Keratinocyte (primary cell): Measurements from ENCODE around the gene TMC2. TPM values are rescaled to one million over a fixed set of nuclear protein-coding genes. Genes with fewer than 3 reads are reported as not detected.

ENCODE experiments used
- DNase-seq: peaks from one replicate; pipeline ENCODE4 v3.0.0-alpha.2; 2011; ENCODE audit warnings: low read depth, missing footprints, low spot score
- FAIRE-seq: peaks from 2 replicates; lab custom pipeline; 2011; peaks lifted over from hg19 to GRCh38; lab: Jason Lieb, UNC
- H2AFZ ChIP-seq: 2 replicates; pipeline ENCODE4 v1.6.0; 2012; ENCODE audit warnings: low read length, control low read depth, inconsistent platforms; ENCODE audit not compliant: control insufficient read depth
- H3K27ac ChIP-seq: 2 replicates; pipeline ENCODE4 v1.5.1; 2011; ENCODE audit warnings: low read length; ENCODE audit not compliant: control insufficient read depth, insufficient read depth
- H3K27me3 ChIP-seq: 3 replicates; pipeline ENCODE4 v1.6.0; 2011; ENCODE audit warnings: low read length; ENCODE audit not compliant: control insufficient read depth, insufficient read depth; ENCODE audit errors: extremely low read depth
- H3K36me3 ChIP-seq, 2 experiments: 2 replicates in 1 of 2; 3 replicates in 1 of 2; pipeline ENCODE4 v1.5.1; 2011; ENCODE audit warnings: low read length in 2 of 2, mild to moderate bottlenecking in 1 of 2; ENCODE audit not compliant: control insufficient read depth in 2 of 2, insufficient read depth in 2 of 2; ENCODE audit errors: extremely low read depth in 1 of 2
- H3K4me1 ChIP-seq: 3 replicates; pipeline ENCODE4 v1.5.1; 2011; ENCODE audit warnings: low read length; ENCODE audit not compliant: control insufficient read depth, insufficient read depth; ENCODE audit errors: extremely low read depth
- H3K4me2 ChIP-seq: 3 replicates; pipeline ENCODE4 v1.6.0; 2011; ENCODE audit warnings: low read depth, low read length; ENCODE audit not compliant: control insufficient read depth, insufficient read depth; ENCODE audit errors: extremely low read depth
- H3K4me3 ChIP-seq, 3 experiments: fragments of 200-600 bp in 1 of 3; sonication (generic) in 1 of 3; 2 replicates in 2 of 3; 3 replicates in 1 of 3; pipeline ENCODE4 v1.5.1; 2011 to 2016; ENCODE audit warnings: low read length in 3 of 3, mild to moderate bottlenecking in 3 of 3, control low read depth in 2 of 3, inconsistent platforms in 1 of 3, low read depth in 1 of 3, mixed read lengths in 1 of 3, mixed run types in 1 of 3, moderate library complexity in 1 of 3; ENCODE audit not compliant: control insufficient read depth in 2 of 3, insufficient read depth in 2 of 3; ENCODE audit errors: extremely low read depth in 1 of 3
- H3K79me2 ChIP-seq: 2 replicates; pipeline ENCODE4 v1.6.0; 2012; ENCODE audit warnings: low read length; ENCODE audit not compliant: control insufficient read depth, insufficient read depth
- H3K9ac ChIP-seq: 3 replicates; pipeline ENCODE4 v1.6.0; 2011; ENCODE audit warnings: low read length; ENCODE audit not compliant: control insufficient read depth, insufficient read depth; ENCODE audit errors: extremely low read depth
- H3K9me1 ChIP-seq: 3 replicates; pipeline ENCODE4 v1.6.0; 2011; ENCODE audit warnings: low read length; ENCODE audit not compliant: control insufficient read depth, insufficient read depth; ENCODE audit errors: extremely low read depth
- H3K9me3 ChIP-seq: 2 replicates; pipeline ENCODE4 v1.5.1; 2012; ENCODE audit warnings: low read depth, low read length; ENCODE audit not compliant: control insufficient read depth
- H4K20me1 ChIP-seq: 3 replicates; pipeline ENCODE4 v1.6.0; 2011; ENCODE audit warnings: low read length; ENCODE audit not compliant: control insufficient read depth, insufficient read depth; ENCODE audit errors: extremely low read depth
- CTCF ChIP-seq, 3 experiments: IDR thresholded peaks in 1 of 3; conservative IDR thresholded peaks in 1 of 3; optimal IDR thresholded peaks in 1 of 3; 2 replicates in 2 of 3; 3 replicates in 1 of 3; pipeline versions ENCODE3 to v1.5.1; 2011; ENCODE audit warnings: low read length in 3 of 3, mild to moderate bottlenecking in 3 of 3, moderate library complexity in 2 of 3, control low read depth in 1 of 3, inconsistent platforms in 1 of 3; ENCODE audit not compliant: insufficient read depth in 2 of 3; ENCODE audit errors: extremely low read depth in 1 of 3
- EZH2 ChIP-seq: IDR thresholded peaks from one replicate; pipeline ENCODE4 v1.6.1; 2012; ENCODE audit warnings: inconsistent platforms, mild to moderate bottlenecking, low read length, moderate library complexity
- dilution Hi-C: fragments of 300-500 bp; cut with MboI; formaldehyde crosslinking; loops from one replicate; pipeline ENCODE4 v1.7.0; 2020; ENCODE audit warnings: low sequenced_read_pairs; ENCODE audit not compliant: extremely low pct_ligation_motif_present
- polyA plus RNA-seq, 5 experiments: library from polyadenylated mRNA; depleted of rRNA in 3 of 5; stranded (reverse) in 3 of 5; stranded (forward) in 1 of 5; unstranded in 1 of 5; fragments of >200 nt; gene quantifications; 1 replicate in 1 of 5; 2 replicates in 3 of 5; 3 replicates in 1 of 5; pipeline versions ENCODE4 v1.2.1 to v1.2.3, GENCODE V29; 2011 to 2012; ENCODE audit warnings: missing spikeins in 2 of 5, low read depth in 1 of 5, low replicate concordance in 1 of 5
- small RNA-seq, 3 experiments: library from RNA; depleted of rRNA; stranded (forward); fragments of <200 nt; gene quantifications; one replicate each; pipeline ENCODE3, GENCODE V24; 2012; ENCODE audit warnings: low read depth in 3 of 3, low replicate concordance in 1 of 3; ENCODE audit not compliant: insufficient read length in 3 of 3

The TMC2 gene
- polyA plus RNA-seq, 1 donor (not counting 4 experiments of a cell fraction or from before 2014, with no cell fraction given), result not detected

GRCh38 chr20:2691127-2691526 lies 154.8 kb downstream of the TMC2 start:
- Histone ChIP-seq H3K9ac (no peak overlapping the region), H3K36me3 (no peaks in the 10 kb centered on the region), H3K4me1 (no peaks in the 10 kb centered on the region), H3K4me2 (no peak overlapping the region), H3K79me2 (no peaks in the 10 kb centered on the region), H3K27me3 (peaks cover 60% of the 10 kb centered on the region), H3K27ac (no peak overlapping the region), H3K9me1 (no peaks in the 10 kb centered on the region), H3K9me3 (no peaks in the 10 kb centered on the region), H4K20me1 (no peaks in the 10 kb centered on the region), H2AFZ (no peak overlapping the region), H3K4me3 (no peak overlapping the region)
- TF ChIP-seq CTCF (optimal IDR thresholded peaks at IDR 0.05 in 1 of 3, IDR thresholded peaks at IDR 0.05 in 1 of 3, conservative IDR thresholded peaks at IDR 0.05 in 1 of 3; ENCODE audit: extremely low read depth in 1 of 3, insufficient read depth in 2 of 3, low read length in 3 of 3), result no peak
- TF ChIP-seq EZH2, result no peak
- FAIRE-seq (no peak), DNase-seq (no peak)
- dilution Hi-C loops, result no loop called here

Small RNA genes within 50 kb of the gene (small RNA-seq; reads per million reads assigned to genes)
- gene SNORA51 (0 reads per million in 3 experiments), gene SNORD110 (0 reads per million in 3 experiments), gene SNORD56 (0 reads per million in 3 experiments), gene SNORD57 (0 reads per million in 3 experiments), gene SNORD86 (0 reads per million in 3 experiments)

Other genes with a start within 250 kb of the TMC2 start
- gene TGM3, start 240.6 kb upstream of the TMC2 start, polyA plus RNA-seq, result 0.08 TPM in 3 replicates
- not detected in 3 replicates for gene TGM6, start 155.7 kb upstream of the TMC2 start, polyA plus RNA-seq
- gene SNRPB, start 65.8 kb upstream of the TMC2 start, polyA plus RNA-seq, result 149 to 209 TPM (median 199 TPM) in 3 replicates
- gene ZNF343, start 27.7 kb upstream of the TMC2 start, polyA plus RNA-seq, result 9.0 to 12.2 TPM (median 11.7 TPM) in 3 replicates
- 193 to 300 TPM (median 242 TPM) in 3 replicates for gene NOP56, start 116.1 kb downstream of the TMC2 start, polyA plus RNA-seq
- 113 to 131 TPM (median 123 TPM) in 3 replicates for gene IDH3B, start 127.6 kb downstream of the TMC2 start, polyA plus RNA-seq
- 0.12 to 0.17 TPM in 2 of 3 replicates, not detected in the other for gene EBF4, start 156.2 kb downstream of the TMC2 start, polyA plus RNA-seq